H9 (cell line): ENCODE results near the gene ANXA3. TPM values are rescaled to one million over a fixed set of nuclear protein-coding genes. Genes with fewer than 3 reads are reported as not detected.

Source experiments
- DNase-seq: peaks from one replicate; pipeline ENCODE4 v3.0.0-alpha.2; 2017
- H2AFZ ChIP-seq: one replicate; pipeline ENCODE4 v1.6.1; 2013; ENCODE audit warnings: mild to moderate bottlenecking, low read length, control low read depth, moderate library complexity
- H2AK5ac ChIP-seq: 2 replicates; pipeline ENCODE4 v1.6.1; 2013; ENCODE audit warnings: low read length, control low read depth, mixed read lengths; ENCODE audit not compliant: insufficient read length
- H2BK120ac ChIP-seq: one replicate; pipeline ENCODE4 v1.6.1; 2013; ENCODE audit warnings: low read depth, mild to moderate bottlenecking, low read length, control low read depth, inconsistent platforms; ENCODE audit not compliant: poor library complexity, severe bottlenecking
- H2BK12ac ChIP-seq: 2 replicates; pipeline ENCODE4 v1.6.1; 2013; ENCODE audit warnings: low read length, control low read depth, mixed read lengths, low read depth; ENCODE audit not compliant: insufficient read length
- H2BK15ac ChIP-seq: 2 replicates; pipeline ENCODE4 v1.6.1; 2013; ENCODE audit warnings: low read depth, low read length, control low read depth
- H2BK20ac ChIP-seq: one replicate; pipeline ENCODE4 v1.6.1; 2013; ENCODE audit warnings: low read depth, mild to moderate bottlenecking, low read length, control low read depth, inconsistent platforms; ENCODE audit not compliant: poor library complexity, severe bottlenecking
- H2BK5ac ChIP-seq: 2 replicates; pipeline ENCODE4 v1.6.1; 2013; ENCODE audit warnings: low read length, control low read depth, mixed read lengths; ENCODE audit not compliant: insufficient read length
- H3K14ac ChIP-seq: 2 replicates; pipeline ENCODE4 v1.6.1; 2013; ENCODE audit warnings: low read length, control low read depth; ENCODE audit not compliant: insufficient read depth
- H3K18ac ChIP-seq: 2 replicates; pipeline ENCODE4 v1.6.1; 2013; ENCODE audit warnings: low read depth, mild to moderate bottlenecking, mixed read lengths, low read length, control low read depth; ENCODE audit not compliant: insufficient read length
- H3K23ac ChIP-seq: 2 replicates; pipeline ENCODE4 v1.6.1; 2013; ENCODE audit warnings: low read length, control low read depth, mixed read lengths, low read depth; ENCODE audit not compliant: insufficient read length
- H3K23me2 ChIP-seq: 2 replicates; pipeline ENCODE4 v1.6.1; 2013; ENCODE audit warnings: low read depth, mild to moderate bottlenecking, mixed read lengths, low read length, control low read depth; ENCODE audit not compliant: insufficient read length, poor library complexity, severe bottlenecking
- H3K27ac ChIP-seq: 2 replicates; pipeline ENCODE4 v1.5.1; 2013; ENCODE audit warnings: low read length, control low read depth, mixed read lengths, low read depth; ENCODE audit not compliant: insufficient read length
- H3K27me3 ChIP-seq: 2 replicates; pipeline ENCODE4 v1.6.1; 2013; ENCODE audit warnings: low read length, control low read depth, inconsistent platforms; ENCODE audit not compliant: insufficient read depth
- H3K4ac ChIP-seq: 2 replicates; pipeline ENCODE4 v1.6.1; 2013; ENCODE audit warnings: low read depth, mild to moderate bottlenecking, control low read depth, inconsistent platforms, low read length, moderate library complexity
- H3K4me1 ChIP-seq: 2 replicates; pipeline ENCODE4 v1.6.1; 2013; ENCODE audit warnings: low read length, control low read depth, inconsistent platforms; ENCODE audit not compliant: insufficient read depth
- H3K4me2 ChIP-seq: 2 replicates; pipeline ENCODE4 v1.6.1; 2013; ENCODE audit warnings: low read length, control low read depth, mixed read lengths; ENCODE audit not compliant: insufficient read length, insufficient read depth
- H3K56ac ChIP-seq: 2 replicates; pipeline ENCODE4 v1.6.1; 2013; ENCODE audit warnings: low read depth, mild to moderate bottlenecking, mixed read lengths, low read length, control low read depth; ENCODE audit not compliant: insufficient read length
- H3K79me1 ChIP-seq: 2 replicates; pipeline ENCODE4 v1.6.1; 2013; ENCODE audit warnings: low read depth, mild to moderate bottlenecking, moderate library complexity, low read length, control low read depth, inconsistent platforms; ENCODE audit not compliant: insufficient read depth, poor library complexity, severe bottlenecking
- H3K79me2 ChIP-seq: 2 replicates; pipeline ENCODE4 v1.6.1; 2013; ENCODE audit warnings: low read length, control low read depth, inconsistent platforms; ENCODE audit not compliant: insufficient read depth
- H3K9ac ChIP-seq: 2 replicates; pipeline ENCODE4 v1.6.1; 2013; ENCODE audit warnings: low read length, control low read depth, mixed read lengths; ENCODE audit not compliant: insufficient read length; ENCODE audit errors: extremely low read depth
- H3K9me3 ChIP-seq: one replicate; pipeline ENCODE4 v1.6.1; 2013; ENCODE audit warnings: low read depth, low read length, inconsistent platforms; ENCODE audit not compliant: control insufficient read depth
- H3T11ph ChIP-seq: one replicate; pipeline ENCODE4 v1.6.1; 2013; ENCODE audit warnings: mild to moderate bottlenecking, low read length, control low read depth, inconsistent platforms
- H4K20me1 ChIP-seq: one replicate; pipeline ENCODE4 v1.6.1; 2013; ENCODE audit not compliant: control insufficient read depth, insufficient read length, insufficient read depth
- H4K5ac ChIP-seq: 2 replicates; pipeline ENCODE4 v1.6.1; 2013; ENCODE audit warnings: low read depth, mild to moderate bottlenecking, mixed read lengths, low read length, control low read depth; ENCODE audit not compliant: insufficient read length
- H4K8ac ChIP-seq: replicated peaks from 2 replicates; pipeline ENCODE4 v1.6.1; 2013; ENCODE audit warnings: low read length, control low read depth, mixed read lengths, low read depth; ENCODE audit not compliant: insufficient read length
- H4K91ac ChIP-seq: 2 replicates; pipeline ENCODE4 v1.6.1; 2013; ENCODE audit warnings: low read depth, mild to moderate bottlenecking, moderate library complexity, mixed read lengths, low read length, control low read depth; ENCODE audit not compliant: insufficient read length
- H3K27ac Mint-ChIP-seq, 3 experiments: 2 replicates in 2 of 3; 3 replicates in 1 of 3; pipeline ENCODE4 v1.8.0; 2020 to 2021; ENCODE audit warnings: mixed read lengths in 3 of 3, mild to moderate bottlenecking in 1 of 3, moderate library complexity in 1 of 3
- H3K27me3 Mint-ChIP-seq: 2 replicates; pipeline ENCODE4 v1.8.0; 2021; ENCODE audit warnings: low read depth, mild to moderate bottlenecking, moderate library complexity, mixed read lengths
- H3K36me3 Mint-ChIP-seq, 3 experiments: 2 replicates in 2 of 3; 3 replicates in 1 of 3; pipeline ENCODE4 v1.8.0; 2020 to 2021; ENCODE audit warnings: low read depth in 3 of 3, mixed read lengths in 3 of 3; ENCODE audit not compliant: insufficient read depth in 1 of 3
- H3K4me1 Mint-ChIP-seq, 2 experiments: 2 replicates each; pipeline ENCODE4 v1.8.0; 2020; ENCODE audit warnings: mixed read lengths in 2 of 2
- H3K4me3 Mint-ChIP-seq, 2 experiments: 2 replicates in 1 of 2; 3 replicates in 1 of 2; pipeline ENCODE4 v1.8.0; 2020 to 2021; ENCODE audit warnings: mild to moderate bottlenecking in 2 of 2, mixed read lengths in 2 of 2, moderate library complexity in 1 of 2
- H3K9me3 Mint-ChIP-seq, 2 experiments: 2 replicates in 1 of 2; 3 replicates in 1 of 2; pipeline ENCODE4 v1.8.0; 2020; ENCODE audit warnings: mild to moderate bottlenecking in 2 of 2, mixed read lengths in 2 of 2, moderate library complexity in 1 of 2
- WGBS: extraction: QIAGEN DNeasy Blood & Tissue Kit; methylation state at CpG from one replicate; pipeline ENCODE4 v1.1.7; 2013; ENCODE audit warnings: missing lambda C conversion rate, low lambda C conversion rate, mixed read lengths; ENCODE audit not compliant: insufficient read length; ENCODE audit errors: extremely low coverage; 5-methylcytosine and 5-hydroxymethylcytosine counted together
- total RNA-seq: library from RNA; stranded (reverse); gene quantifications from 2 replicates; pipeline ENCODE4 v1.2.1, GENCODE V29; 2021
- TF ChIP-seq, protein P1 (sequence below): fragments of 200-600 bp; sonication (generic); conservative IDR thresholded peaks from 3 replicates; pipeline ENCODE4 v1.8.0; 2021; ENCODE audit warnings: antibody characterized with exemption, mild to moderate bottlenecking

The ANXA3 gene
- total RNA-seq, 1 experiment from 2014 or later, result 20.6 TPM

- no peak overlapping the region for H2BK5ac ChIP-seq
- H2AK5ac ChIP-seq, result no peak overlapping the region
- H3K56ac ChIP-seq, result no peak overlapping the region
- no peaks in the 10 kb centered on the region for H3K36me3 Mint-ChIP-seq
- H3K27ac Mint-ChIP-seq, result no peak overlapping the region
- no peak overlapping the region for H3K9ac ChIP-seq
- H3K9me3 ChIP-seq, result no peaks in the 10 kb centered on the region
- no peak overlapping the region for H2BK120ac ChIP-seq
- H3K4me3 Mint-ChIP-seq, result no peak overlapping the region
- no peak overlapping the region for H4K5ac ChIP-seq
- no peak overlapping the region for H2AFZ ChIP-seq
- WGBS, result no CpG with 5 or more reads among the region's 2 CpGs
- H3K4me2 ChIP-seq, result no peak overlapping the region
- no peak for DNase-seq
- H3K79me1 ChIP-seq, result no peaks in the 10 kb centered on the region
- H3K4me1 ChIP-seq, result no peaks in the 10 kb centered on the region
- H2BK12ac ChIP-seq, result no peak overlapping the region
- no peak overlapping the region for H4K91ac ChIP-seq
- H3K27me3 Mint-ChIP-seq, result no peaks in the 10 kb centered on the region
- TF ChIP-seq, protein P1, sequence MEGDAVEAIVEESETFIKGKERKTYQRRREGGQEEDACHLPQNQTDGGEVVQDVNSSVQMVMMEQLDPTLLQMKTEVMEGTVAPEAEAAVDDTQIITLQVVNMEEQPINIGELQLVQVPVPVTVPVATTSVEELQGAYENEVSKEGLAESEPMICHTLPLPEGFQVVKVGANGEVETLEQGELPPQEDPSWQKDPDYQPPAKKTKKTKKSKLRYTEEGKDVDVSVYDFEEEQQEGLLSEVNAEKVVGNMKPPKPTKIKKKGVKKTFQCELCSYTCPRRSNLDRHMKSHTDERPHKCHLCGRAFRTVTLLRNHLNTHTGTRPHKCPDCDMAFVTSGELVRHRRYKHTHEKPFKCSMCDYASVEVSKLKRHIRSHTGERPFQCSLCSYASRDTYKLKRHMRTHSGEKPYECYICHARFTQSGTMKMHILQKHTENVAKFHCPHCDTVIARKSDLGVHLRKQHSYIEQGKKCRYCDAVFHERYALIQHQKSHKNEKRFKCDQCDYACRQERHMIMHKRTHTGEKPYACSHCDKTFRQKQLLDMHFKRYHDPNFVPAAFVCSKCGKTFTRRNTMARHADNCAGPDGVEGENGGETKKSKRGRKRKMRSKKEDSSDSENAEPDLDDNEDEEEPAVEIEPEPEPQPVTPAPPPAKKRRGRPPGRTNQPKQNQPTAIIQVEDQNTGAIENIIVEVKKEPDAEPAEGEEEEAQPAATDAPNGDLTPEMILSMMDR, result no peak
- no peak overlapping the region for H3K27ac ChIP-seq
- H3K79me2 ChIP-seq, result no peaks in the 10 kb centered on the region
- no peaks in the 10 kb centered on the region for H3K27me3 ChIP-seq
- H3K18ac ChIP-seq, result no peak overlapping the region
- no peak overlapping the region for H4K8ac ChIP-seq
- no peak overlapping the region for H2BK20ac ChIP-seq
- H3T11ph ChIP-seq, result no peak overlapping the region
- no peaks in the 10 kb centered on the region for H3K23me2 ChIP-seq
- H3K4ac ChIP-seq, result no peak overlapping the region
- no peaks in the 10 kb centered on the region for H4K20me1 ChIP-seq
- H3K4me1 Mint-ChIP-seq, result peaks cover 2% of the 10 kb centered on the region in 2 experiments; a peak in 1 of 4 replicates
- H3K23ac ChIP-seq, result no peak overlapping the region
- H3K9me3 Mint-ChIP-seq, result no peaks in the 10 kb centered on the region
- H2BK15ac ChIP-seq, result no peak overlapping the region
- H3K14ac ChIP-seq, result no peak overlapping the region
Measured at GRCh38 chr4:78611215-78611558, 59.6 kb downstream of the ANXA3 start.
